ENCODE measurements around the gene KCNIP1.

Gene KCNIP1

DNA sequence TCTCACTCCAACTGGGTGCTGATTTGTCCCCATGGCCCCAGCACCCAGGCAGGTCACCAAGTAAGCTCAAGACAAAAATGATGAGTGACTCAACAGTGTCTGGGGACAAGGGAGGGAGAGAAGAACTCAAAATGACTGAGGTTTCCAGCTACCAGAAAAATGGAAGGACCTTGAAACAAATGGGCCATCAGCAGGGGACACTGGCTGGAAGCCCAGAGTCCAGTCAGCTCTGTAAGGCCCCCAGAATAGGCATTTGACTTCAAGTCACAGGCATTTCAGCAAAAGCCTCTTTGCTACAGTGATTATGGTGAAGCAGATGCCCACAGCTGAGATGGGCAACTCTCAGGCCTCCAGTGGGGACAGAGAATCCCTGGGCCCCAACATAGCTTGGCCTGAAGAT lies 140.7 kb downstream of the KCNIP1 start:
- no peak overlapping the region for H3K9ac ChIP-seq (ENCODE audit: low read length)
- peaks cover 3% of the 10 kb centered on the region for H3K4me1 ChIP-seq (ENCODE audit: control insufficient read depth, low read depth, low read length)
- H3K27ac ChIP-seq (ENCODE audit: low read length), result no peak overlapping the region
- no peaks in the 10 kb centered on the region for H3K27me3 ChIP-seq (ENCODE audit: control insufficient read depth, insufficient read depth, low read length)
- H3K4me3 ChIP-seq (ENCODE audit: low read length), result no peak overlapping the region
- H3K9me3 ChIP-seq (ENCODE audit: control insufficient read depth, low read depth, low read length), result no peaks in the 10 kb centered on the region
- no peaks in the 10 kb centered on the region for H3K36me3 ChIP-seq (ENCODE audit: control insufficient read depth, low read depth, low read length)

- Histone ChIP-seq H3K27ac (ENCODE audit: low read length) (no peak overlapping the region), H3K4me1 (ENCODE audit: control insufficient read depth, low read depth, low read length) (peaks cover 6% of the 10 kb centered on the region), H3K4me3 (ENCODE audit: low read length) (no peak overlapping the region), H3K36me3 (ENCODE audit: control insufficient read depth, low read depth, low read length) (no peaks in the 10 kb centered on the region), H3K27me3 (ENCODE audit: control insufficient read depth, insufficient read depth, low read length) (no peaks in the 10 kb centered on the region), H3K9ac (ENCODE audit: low read length) (no peak overlapping the region), H3K9me3 (ENCODE audit: control insufficient read depth, low read depth, low read length) (no peaks in the 10 kb centered on the region)
Observed at GRCh38 chr5:170648541-170648940, 144.7 kb downstream of the KCNIP1 start.

- Histone ChIP-seq H3K9ac (ENCODE audit: low read length) (no peak overlapping the region), H3K4me1 (ENCODE audit: control insufficient read depth, low read depth, low read length) (peaks cover 6% of the 10 kb centered on the region), H3K27me3 (ENCODE audit: control insufficient read depth, insufficient read depth, low read length) (no peaks in the 10 kb centered on the region), H3K36me3 (ENCODE audit: control insufficient read depth, low read depth, low read length) (no peaks in the 10 kb centered on the region), H3K4me3 (ENCODE audit: low read length) (no peak overlapping the region), H3K9me3 (ENCODE audit: control insufficient read depth, low read depth, low read length) (no peaks in the 10 kb centered on the region), H3K27ac (ENCODE audit: low read length) (no peak overlapping the region)
Observed at GRCh38 chr5:170650850-170651249, 147.0 kb downstream of the KCNIP1 start.

GRCh38 chr5:170651604-170652277 lies 147.9 kb downstream of the KCNIP1 start:
- Histone ChIP-seq H3K27me3 (ENCODE audit: control insufficient read depth, insufficient read depth, low read length) (no peaks in the 10 kb centered on the region), H3K4me3 (ENCODE audit: low read length) (no peak overlapping the region), H3K27ac (ENCODE audit: low read length) (no peak overlapping the region)

GRCh38 chr5:170655476-170655875 lies 151.7 kb downstream of the KCNIP1 start:
- Histone ChIP-seq H3K9ac (ENCODE audit: low read length) (no peak overlapping the region), H3K27me3 (ENCODE audit: control insufficient read depth, insufficient read depth, low read length) (no peaks in the 10 kb centered on the region), H3K4me3 (ENCODE audit: low read length) (no peak overlapping the region), H3K9me3 (ENCODE audit: control insufficient read depth, low read depth, low read length) (no peaks in the 10 kb centered on the region), H3K36me3 (ENCODE audit: control insufficient read depth, low read depth, low read length) (no peaks in the 10 kb centered on the region), H3K4me1 (ENCODE audit: control insufficient read depth, low read depth, low read length) (peaks cover 4% of the 10 kb centered on the region), H3K27ac (ENCODE audit: low read length) (no peak overlapping the region)

More at GRCh38 chr5:170651604-170652277, 147.9 kb downstream of the KCNIP1 start:
- Histone ChIP-seq H3K9ac (ENCODE audit: low read length) (no peak overlapping the region), H3K36me3 (ENCODE audit: control insufficient read depth, low read depth, low read length) (no peaks in the 10 kb centered on the region), H3K9me3 (ENCODE audit: control insufficient read depth, low read depth, low read length) (no peaks in the 10 kb centered on the region), H3K4me1 (ENCODE audit: control insufficient read depth, low read depth, low read length) (peaks cover 6% of the 10 kb centered on the region)

DNA sequence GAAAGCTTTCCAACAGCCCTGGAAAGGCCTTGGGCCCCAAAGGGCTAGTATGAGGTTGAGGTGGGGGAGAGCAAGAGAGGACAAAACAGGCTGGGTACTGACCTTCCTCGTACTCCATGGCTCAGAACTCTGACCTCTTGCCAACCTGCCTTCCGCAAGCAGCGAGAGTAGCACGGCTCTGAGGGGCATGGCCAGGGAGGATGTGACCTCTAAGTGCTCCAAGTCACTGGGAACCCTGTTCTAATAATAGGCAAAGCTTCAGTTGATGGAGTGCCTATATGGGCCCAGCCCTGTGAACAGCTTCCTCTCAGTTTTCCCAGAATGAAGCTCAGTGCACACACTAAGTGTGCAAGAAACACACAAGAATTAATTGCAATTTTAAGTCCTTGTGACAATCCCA lies 152.1 kb downstream of the KCNIP1 start:
- no peaks in the 10 kb centered on the region for H3K36me3 ChIP-seq (ENCODE audit: control insufficient read depth, low read depth, low read length)
- H3K9ac ChIP-seq (ENCODE audit: low read length), result no peak overlapping the region
- no peaks in the 10 kb centered on the region for H3K27me3 ChIP-seq (ENCODE audit: control insufficient read depth, insufficient read depth, low read length)
- no peak overlapping the region for H3K4me3 ChIP-seq (ENCODE audit: low read length)
- H3K9me3 ChIP-seq (ENCODE audit: control insufficient read depth, low read depth, low read length), result no peaks in the 10 kb centered on the region
- no peak overlapping the region for H3K27ac ChIP-seq (ENCODE audit: low read length)
- H3K4me1 ChIP-seq (ENCODE audit: control insufficient read depth, low read depth, low read length), result peaks cover 4% of the 10 kb centered on the region

GRCh38 chr5:170656346-170656745 lies 152.5 kb downstream of the KCNIP1 start:
- no peaks in the 10 kb centered on the region for H3K9me3 ChIP-seq (ENCODE audit: control insufficient read depth, low read depth, low read length)
- H3K4me3 ChIP-seq (ENCODE audit: low read length), result no peak overlapping the region
- H3K4me1 ChIP-seq (ENCODE audit: control insufficient read depth, low read depth, low read length), result peaks cover 4% of the 10 kb centered on the region
- no peaks in the 10 kb centered on the region for H3K27me3 ChIP-seq (ENCODE audit: control insufficient read depth, insufficient read depth, low read length)
- no peak overlapping the region for H3K27ac ChIP-seq (ENCODE audit: low read length)
- no peak overlapping the region for H3K9ac ChIP-seq (ENCODE audit: low read length)
- H3K36me3 ChIP-seq (ENCODE audit: control insufficient read depth, low read depth, low read length), result no peaks in the 10 kb centered on the region

- Histone ChIP-seq H3K4me3 (ENCODE audit: low read length) (no peak overlapping the region), H3K4me1 (ENCODE audit: control insufficient read depth, low read depth, low read length) (no peaks in the 10 kb centered on the region), H3K27me3 (ENCODE audit: control insufficient read depth, insufficient read depth, low read length) (no peaks in the 10 kb centered on the region)
Observed at GRCh38 chr5:170660531-170660930, 156.7 kb downstream of the KCNIP1 start.

GRCh38 chr5:170662966-170663365 lies 159.1 kb downstream of the KCNIP1 start:
- H3K27me3 ChIP-seq (ENCODE audit: control insufficient read depth, insufficient read depth, low read length), result no peaks in the 10 kb centered on the region
- no peaks in the 10 kb centered on the region for H3K9me3 ChIP-seq (ENCODE audit: control insufficient read depth, low read depth, low read length)
- no peaks in the 10 kb centered on the region for H3K36me3 ChIP-seq (ENCODE audit: control insufficient read depth, low read depth, low read length)
- no peaks in the 10 kb centered on the region for H3K4me1 ChIP-seq (ENCODE audit: control insufficient read depth, low read depth, low read length)
- no peak overlapping the region for H3K9ac ChIP-seq (ENCODE audit: low read length)
- no peak overlapping the region for H3K4me3 ChIP-seq (ENCODE audit: low read length)
- H3K27ac ChIP-seq (ENCODE audit: low read length), result no peak overlapping the region

More at GRCh38 chr5:170660531-170660930, 156.7 kb downstream of the KCNIP1 start:
- Histone ChIP-seq H3K9ac (ENCODE audit: low read length) (no peak overlapping the region), H3K27ac (ENCODE audit: low read length) (no peak overlapping the region), H3K9me3 (ENCODE audit: control insufficient read depth, low read depth, low read length) (no peaks in the 10 kb centered on the region), H3K36me3 (ENCODE audit: control insufficient read depth, low read depth, low read length) (no peaks in the 10 kb centered on the region)

- H3K36me3 ChIP-seq (ENCODE audit: control insufficient read depth, low read depth, low read length), result no peaks in the 10 kb centered on the region
- H3K27me3 ChIP-seq (ENCODE audit: control insufficient read depth, insufficient read depth, low read length), result peaks cover 48% of the 10 kb centered on the region
- no peak overlapping the region for H3K9ac ChIP-seq (ENCODE audit: low read length)
- H3K27ac ChIP-seq (ENCODE audit: low read length), result no peak overlapping the region
- no peaks in the 10 kb centered on the region for H3K4me1 ChIP-seq (ENCODE audit: control insufficient read depth, low read depth, low read length)
- no peaks in the 10 kb centered on the region for H3K9me3 ChIP-seq (ENCODE audit: control insufficient read depth, low read depth, low read length)
- no peak overlapping the region for H3K4me3 ChIP-seq (ENCODE audit: low read length)
Observed at GRCh38 chr5:170678811-170679210, 175.0 kb downstream of the KCNIP1 start.

DNA sequence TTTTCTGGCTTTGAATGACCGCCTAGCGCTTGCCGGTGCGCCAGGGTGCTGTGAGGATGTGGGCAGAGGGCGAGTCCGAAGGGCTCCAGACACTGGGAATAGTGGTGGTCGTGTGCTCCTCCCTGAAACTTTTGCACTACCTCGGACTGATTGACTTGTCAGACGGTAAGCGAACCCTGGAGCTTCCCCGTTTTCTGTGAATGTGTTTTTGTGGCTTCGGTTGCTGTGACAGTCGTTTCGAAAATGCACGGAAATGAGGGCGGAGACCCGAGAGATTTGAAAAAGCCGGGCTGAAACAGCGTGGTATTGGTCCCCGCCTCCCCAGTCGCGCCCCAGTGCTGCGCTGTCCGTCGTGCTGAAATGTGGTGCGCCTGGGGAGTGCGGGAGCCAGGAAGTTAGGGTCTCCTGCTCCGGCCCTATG lies 177.2 kb downstream of the KCNIP1 start:
- no peak overlapping the region for H3K27ac ChIP-seq (ENCODE audit: low read length)
- H3K9me3 ChIP-seq (ENCODE audit: control insufficient read depth, low read depth, low read length), result no peaks in the 10 kb centered on the region
- peak overlapping the region; percentile 59 for H3K4me3 ChIP-seq (ENCODE audit: low read length)
- H3K9ac ChIP-seq (ENCODE audit: low read length), result no peak overlapping the region
- no peaks in the 10 kb centered on the region for H3K4me1 ChIP-seq (ENCODE audit: control insufficient read depth, low read depth, low read length)
- H3K27me3 ChIP-seq (ENCODE audit: control insufficient read depth, insufficient read depth, low read length), result peaks cover 48% of the 10 kb centered on the region
- no peaks in the 10 kb centered on the region for H3K36me3 ChIP-seq (ENCODE audit: control insufficient read depth, low read depth, low read length)

DNA sequence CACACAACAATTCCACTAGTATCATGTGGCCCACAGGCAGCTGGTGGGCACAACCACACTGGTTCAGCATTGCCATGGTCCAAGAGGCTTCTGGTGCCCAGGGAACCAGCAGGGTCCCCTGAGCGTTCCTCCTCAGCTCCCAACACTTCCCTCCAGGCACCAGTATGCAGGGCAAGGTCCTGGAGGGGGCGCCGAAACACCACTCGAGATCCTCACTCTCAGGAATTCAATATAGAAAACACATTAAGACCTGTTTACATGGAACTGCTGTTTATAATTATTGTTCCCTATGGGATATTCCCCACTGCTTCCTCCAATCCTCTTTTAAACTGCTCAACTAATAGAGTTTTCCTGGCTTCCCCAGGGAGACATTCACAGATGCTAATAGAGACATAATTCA lies 187.8 kb downstream of the KCNIP1 start:
- H3K9me3 ChIP-seq (ENCODE audit: control insufficient read depth, low read depth, low read length), result no peaks in the 10 kb centered on the region
- H3K9ac ChIP-seq (ENCODE audit: low read length), result no peak overlapping the region
- H3K4me3 ChIP-seq (ENCODE audit: low read length), result no peak overlapping the region
- H3K27me3 ChIP-seq (ENCODE audit: control insufficient read depth, insufficient read depth, low read length), result no peaks in the 10 kb centered on the region
- no peaks in the 10 kb centered on the region for H3K36me3 ChIP-seq (ENCODE audit: control insufficient read depth, low read depth, low read length)
- H3K27ac ChIP-seq (ENCODE audit: low read length), result no peak overlapping the region
- no peaks in the 10 kb centered on the region for H3K4me1 ChIP-seq (ENCODE audit: control insufficient read depth, low read depth, low read length)

All from iPS-18a (cell line).